H1 (cell line): Measurements from ENCODE around the gene TTI1. TPM values are rescaled to one million over a fixed set of nuclear protein-coding genes. Genes with fewer than 3 reads are reported as not detected.

Source experiments
- CTCF ChIA-PET: fragments of 300-600 bp; sonication (Branson Sonifier 250); formaldehyde crosslinking; loops from one replicate; lab custom pipeline; 2021; ENCODE audit not compliant: partially characterized antibody; lab: Charles Lee
- POLR2A ChIA-PET: fragments of 300-600 bp; sonication (Branson Sonifier 250); formaldehyde crosslinking; loops from one replicate; lab custom pipeline; 2021; ENCODE audit warnings: inconsistent platforms; ENCODE audit not compliant: partially characterized antibody; lab: Charles Lee
- DNase-seq, 2 experiments: peaks; one replicate each; pipeline versions ENCODE4 v3.0.0 to v3.0.0-alpha.2; 2010 to 2022; ENCODE audit warnings: low spot score in 2 of 2, low read depth in 1 of 2, mixed read lengths in 1 of 2
- FAIRE-seq: peaks from 2 replicates; lab custom pipeline; 2011; peaks lifted over from hg19 to GRCh38; lab: Jason Lieb, UNC
- H2AFZ ChIP-seq: 2 replicates; pipeline ENCODE4 v1.8.1; 2012; ENCODE audit warnings: low read length, inconsistent platforms
- H2AK5ac ChIP-seq: 2 replicates; pipeline ENCODE4 v1.6.1; 2013; ENCODE audit warnings: low read depth, low read length
- H2BK120ac ChIP-seq: replicated peaks from 2 replicates; pipeline ENCODE3; 2013; ENCODE audit warnings: low read depth, low read length, inconsistent platforms
- H2BK12ac ChIP-seq: 2 replicates; pipeline ENCODE4 v1.6.1; 2013; ENCODE audit warnings: low read depth, low read length
- H2BK15ac ChIP-seq: 2 replicates; pipeline ENCODE4 v1.6.1; 2013; ENCODE audit warnings: low read length
- H2BK20ac ChIP-seq: 2 replicates; pipeline ENCODE4 v1.6.1; 2013; ENCODE audit warnings: low read length
- H2BK5ac ChIP-seq: 2 replicates; pipeline ENCODE4 v1.6.1; 2013; ENCODE audit warnings: low read depth, low read length
- H3K14ac ChIP-seq: 2 replicates; pipeline ENCODE4 v1.6.1; 2013; ENCODE audit warnings: inconsistent platforms; ENCODE audit not compliant: insufficient read length
- H3K18ac ChIP-seq: 2 replicates; pipeline ENCODE4 v1.6.1; 2013; ENCODE audit warnings: low read length; ENCODE audit errors: extremely low read depth
- H3K23ac ChIP-seq: 2 replicates; pipeline ENCODE4 v1.6.1; 2013; ENCODE audit warnings: inconsistent platforms; ENCODE audit not compliant: insufficient read length
- H3K23me2 ChIP-seq: 2 replicates; pipeline ENCODE4 v1.6.1; 2013; ENCODE audit warnings: low read depth, low read length
- H3K27ac ChIP-seq: 2 replicates; pipeline ENCODE4 v1.6.1; 2011; ENCODE audit warnings: low read depth, low read length, inconsistent platforms
- H3K27me3 ChIP-seq, 4 experiments: replicated peaks in 1 of 4; 1 replicate in 1 of 4; 2 replicates in 3 of 4; pipeline versions ENCODE4 v1.6.1 to v1.8.1; 2011 to 2013; ENCODE audit warnings: low read length in 3 of 4, mild to moderate bottlenecking in 3 of 4, inconsistent platforms in 2 of 4, mixed read lengths in 2 of 4, moderate library complexity in 1 of 4; ENCODE audit not compliant: control insufficient read depth in 3 of 4, insufficient read depth in 3 of 4; ENCODE audit errors: extremely low read depth in 1 of 4
- H3K36me3 ChIP-seq, 4 experiments: 2 replicates each; pipeline versions ENCODE4 v1.6.1 to v1.8.1; 2011 to 2013; ENCODE audit warnings: mild to moderate bottlenecking in 4 of 4, low read length in 3 of 4, moderate library complexity in 2 of 4, control low read depth in 1 of 4, inconsistent platforms in 1 of 4; ENCODE audit not compliant: insufficient read depth in 4 of 4, control insufficient read depth in 2 of 4
- H3K4ac ChIP-seq: replicated peaks from 2 replicates; pipeline ENCODE3; 2013; ENCODE audit warnings: low read length, low read depth, mixed read lengths, inconsistent platforms; ENCODE audit not compliant: insufficient read length
- H3K4me1 ChIP-seq, 4 experiments: replicated peaks in 1 of 4; 1 replicate in 1 of 4; 2 replicates in 3 of 4; pipeline versions ENCODE4 v1.6.1 to v1.8.1; 2011 to 2013; ENCODE audit warnings: low read length in 3 of 4, inconsistent platforms in 2 of 4, mixed read lengths in 1 of 4; ENCODE audit not compliant: insufficient read depth in 4 of 4, control insufficient read depth in 3 of 4
- H3K4me2 ChIP-seq, 2 experiments: 2 replicates each; pipeline versions ENCODE4 v1.6.1 to v1.8.1; 2011 to 2013; ENCODE audit warnings: low read depth in 2 of 2, low read length in 2 of 2, control low read depth in 1 of 2, inconsistent platforms in 1 of 2, mild to moderate bottlenecking in 1 of 2; ENCODE audit not compliant: insufficient read depth in 1 of 2
- H3K4me3 ChIP-seq, 4 experiments: fragments of 200-600, 300-600 bp in 1 of 4; sonication (generic), shearing (Covaris generic), sonication (Bioruptor Twin) in 1 of 4; 2 replicates each; pipeline versions ENCODE4 v1.5.1 to v1.8.1; 2011 to 2016; ENCODE audit warnings: low read length in 4 of 4, low read depth in 3 of 4, control low read depth in 2 of 4, inconsistent platforms in 2 of 4, mild to moderate bottlenecking in 2 of 4, mixed read lengths in 1 of 4, moderate library complexity in 1 of 4; ENCODE audit not compliant: insufficient read depth in 2 of 4; ENCODE audit errors: extremely low read depth in 1 of 4
- H3K56ac ChIP-seq: replicated peaks from 2 replicates; pipeline ENCODE3; 2013; ENCODE audit warnings: low read depth, mild to moderate bottlenecking, mixed read lengths, low read length, inconsistent platforms; ENCODE audit not compliant: insufficient read length
- H3K79me1 ChIP-seq: 2 replicates; pipeline ENCODE4 v1.6.1; 2013; ENCODE audit warnings: low read depth, low read length, control low read depth
- H3K79me2 ChIP-seq, 2 experiments: 2 replicates each; pipeline versions ENCODE4 v1.6.1 to v1.8.1; 2012 to 2013; ENCODE audit warnings: low read length in 2 of 2, mild to moderate bottlenecking in 2 of 2, inconsistent platforms in 1 of 2; ENCODE audit not compliant: insufficient read depth in 2 of 2, control insufficient read depth in 1 of 2
- H3K9ac ChIP-seq, 4 experiments: replicated peaks in 1 of 4; 1 replicate in 1 of 4; 2 replicates in 3 of 4; pipeline versions ENCODE4 v1.6.1 to v1.8.1; 2011 to 2013; ENCODE audit warnings: low read depth in 3 of 4, low read length in 3 of 4, control low read depth in 2 of 4, mild to moderate bottlenecking in 2 of 4, moderate library complexity in 2 of 4, inconsistent platforms in 1 of 4; ENCODE audit errors: extremely low read depth in 1 of 4
- H3K9me3 ChIP-seq, 2 experiments: 2 replicates each; pipeline versions ENCODE4 v1.6.1 to v1.8.1; 2012 to 2013; ENCODE audit warnings: mild to moderate bottlenecking in 2 of 2, moderate library complexity in 2 of 2, control low read depth in 1 of 2, inconsistent platforms in 1 of 2, low read depth in 1 of 2, low read length in 1 of 2, mixed read lengths in 1 of 2; ENCODE audit not compliant: insufficient read depth in 2 of 2
- H4K20me1 ChIP-seq, 2 experiments: replicated peaks in 1 of 2; 2 replicates each; pipeline versions ENCODE3 to v1.8.1; 2011 to 2013; ENCODE audit warnings: inconsistent platforms in 2 of 2, low read length in 2 of 2, mild to moderate bottlenecking in 1 of 2; ENCODE audit not compliant: insufficient read depth in 2 of 2, control insufficient read depth in 1 of 2
- H4K5ac ChIP-seq: 2 replicates; pipeline ENCODE4 v1.6.1; 2013; ENCODE audit warnings: low read length, low read depth, mixed read lengths, inconsistent platforms; ENCODE audit not compliant: insufficient read length
- H4K8ac ChIP-seq: 2 replicates; pipeline ENCODE4 v1.8.0; 2013; ENCODE audit warnings: mild to moderate bottlenecking, moderate library complexity, low read length, inconsistent platforms; ENCODE audit not compliant: insufficient read depth; ENCODE audit errors: extremely low read depth
- H4K91ac ChIP-seq: replicated peaks from 2 replicates; pipeline ENCODE3; 2013; ENCODE audit warnings: low read length, mixed read lengths, inconsistent platforms; ENCODE audit not compliant: insufficient read length
- ATF2 ChIP-seq: IDR thresholded peaks from 2 replicates; pipeline ENCODE4 v1.6.1; 2012; ENCODE audit warnings: low read length, inconsistent platforms
- BCL11A ChIP-seq, 2 experiments: IDR thresholded peaks; one replicate each; pipeline ENCODE4 v1.6.1; 2011; ENCODE audit warnings: low read depth in 2 of 2, low read length in 2 of 2, mild to moderate bottlenecking in 2 of 2
- BRCA1 ChIP-seq: IDR thresholded peaks from 2 replicates; pipeline ENCODE4 v1.6.1; 2012; ENCODE audit warnings: low read depth, low read length, improper control_type of control experiment
- CBX5 ChIP-seq: fragments of 300-800, 300-1000 bp; sonication (generic); IDR thresholded peaks from 2 replicates; pipeline ENCODE4 v1.7.1; 2016; ENCODE audit warnings: antibody characterized with exemption, low read length, low read depth
- CBX8 ChIP-seq: fragments of 300-800, 300-1000 bp; sonication (generic); IDR thresholded peaks from 2 replicates; pipeline ENCODE4 v1.7.1; 2016; ENCODE audit warnings: low read depth, low read length, borderline replicate concordance
- CHD1 ChIP-seq: IDR thresholded peaks from 2 replicates; pipeline ENCODE4 v1.6.1; 2012; ENCODE audit warnings: low read depth, low read length, improper control_type of control experiment
- CHD2 ChIP-seq: IDR thresholded peaks from 2 replicates; pipeline ENCODE4 v1.6.1; 2012; ENCODE audit warnings: low read length, improper control_type of control experiment
- NRF1 ChIP-seq: IDR thresholded peaks from 2 replicates; pipeline ENCODE4 v1.6.1; 2011; ENCODE audit warnings: mild to moderate bottlenecking, low read depth, low read length, improper control_type of control experiment
- RBBP5 ChIP-seq: IDR thresholded peaks from 2 replicates; pipeline ENCODE4 v1.7.1; 2012; ENCODE audit warnings: low read depth, mild to moderate bottlenecking, inconsistent platforms, low read length, moderate library complexity, borderline replicate concordance
- RXRA ChIP-seq: IDR thresholded peaks from 2 replicates; pipeline ENCODE4 v1.6.1; 2011; ENCODE audit warnings: low read depth, mild to moderate bottlenecking, low read length, moderate library complexity; ENCODE audit not compliant: insufficient read depth
- SIRT6 ChIP-seq: IDR thresholded peaks from one replicate; pipeline ENCODE4 v1.7.1; 2012; ENCODE audit warnings: low read length, inconsistent platforms
- WGBS, 2 experiments: shearing (Covaris generic) in 1 of 2; methylation state at CpG; one replicate each; pipeline versions ENCODE4 v1.1.6 to v1.1.7; 2013 to 2015; ENCODE audit warnings: low lambda C conversion rate in 2 of 2, mixed read lengths in 2 of 2, inconsistent platforms in 1 of 2, low coverage in 1 of 2, missing lambda C conversion rate in 1 of 2; ENCODE audit not compliant: insufficient replicate concordance in 2 of 2, insufficient coverage in 1 of 2, insufficient read length in 1 of 2; ENCODE audit errors: extremely low coverage in 1 of 2, missing lambda C conversion rate in 1 of 2; 5-methylcytosine and 5-hydroxymethylcytosine counted together
- polyA plus RNA-seq, 7 experiments: library from polyadenylated mRNA; depleted of rRNA in 3 of 7; stranded (reverse) in 5 of 7; unstranded in 2 of 7; fragments of >200 nt in 5 of 7; fragments of 200-250 nt in 2 of 7; gene quantifications; 1 replicate in 5 of 7; 2 replicates in 1 of 7; 4 replicates in 1 of 7; pipeline versions ENCODE4 v1.2.1 to v1.2.3, GENCODE V29; 2011 to 2013; ENCODE audit warnings: missing spikeins in 2 of 7, mixed read lengths in 2 of 7
- total RNA-seq: library from RNA; stranded (reverse); fragmentation: NEBNext Ultra II Directional; extraction: Animal tissue kit (Norgen Biotek cat#: 25700); gene quantifications from 2 replicates; pipeline ENCODE4 v1.2.1, GENCODE V29; 2021

Gene TTI1
- total and polyA plus RNA-seq, 2 of the 8 experiments (the other 6 are each of a cell fraction or from before 2014, with no cell fraction given): 34.1 to 47.0 TPM

GRCh38 chr20:37995856-37996605 is 37.2 kb downstream of the TTI1 start:
- H3K9me3 ChIP-seq: no peaks in the 10 kb centered on the region
- H3K9ac ChIP-seq: no peak overlapping the region
- H3K23ac ChIP-seq: no peak overlapping the region
- DNase-seq (no peak), FAIRE-seq (no peak)
- H4K20me1 ChIP-seq: peaks cover 3 to 10% of the 10 kb centered on the region in 2 experiments
- H3K18ac ChIP-seq: no peak overlapping the region
- H3K79me1 ChIP-seq: no peaks in the 10 kb centered on the region; the same call in 1 of the 2 replicates
- no peak overlapping the region for H2BK20ac ChIP-seq
- no peak overlapping the region for H2BK12ac ChIP-seq
- H3K4ac ChIP-seq: no peak overlapping the region
- H3K36me3 ChIP-seq: peaks cover 16 to 67% (median 53%) of the 10 kb centered on the region in 4 experiments
- 91% methylated on average over 9 of the region's 9 CpGs; no CpG with 5 or more reads in 1 of the 2 experiments for WGBS, 2 experiments
- H3K79me2 ChIP-seq: no peaks in the 10 kb centered on the region
- no peak overlapping the region for H2AK5ac ChIP-seq
- no peak overlapping the region for H4K5ac ChIP-seq
- CTCF ChIA-PET: interaction anchor here (0.8 to 5.3 kb wide), 8 partner anchors 16 to 598 kb away, joined by 3 to 32 read pairs (median 6); partner anchors contain the start of gene VSTM2L
- no peak overlapping the region for H3K14ac ChIP-seq
- no peaks in the 10 kb centered on the region for H3K27me3 ChIP-seq
- H4K8ac ChIP-seq: no peak overlapping the region
- no peak overlapping the region for H2BK120ac ChIP-seq
- H4K91ac ChIP-seq: no peak overlapping the region
- POLR2A ChIA-PET: interaction anchor here (0.9 kb wide), 1 partner anchor 15 kb away, joined by 4 read pairs; no protein-coding TSS in a partner anchor
- no peak overlapping the region for H3K27ac ChIP-seq
- H3K23me2 ChIP-seq: no peaks in the 10 kb centered on the region
- no peak overlapping the region for H3K4me2 ChIP-seq
- H2AFZ ChIP-seq: no peak overlapping the region
- no peak overlapping the region for H3K4me3 ChIP-seq
- H2BK5ac ChIP-seq: no peak overlapping the region
- H3K56ac ChIP-seq: no peak overlapping the region
- H2BK15ac ChIP-seq: no peak overlapping the region
- H3K4me1 ChIP-seq: no peaks in the 10 kb centered on the region; a peak in 2 of 7 replicates
- TF ChIP-seq ATF2 (no peak), RXRA (no peak), CHD2 (no peak), BCL11A (IDR thresholded peaks at IDR 0.05; ENCODE audit: low read depth in 2 of 2, low read length in 2 of 2) (no peak), CBX5 (no peak), CBX8 (no peak), NRF1 (no peak), BRCA1 (no peak), RBBP5 (no peak), SIRT6 (no peak), CHD1 (no peak)
